ENCODE data around the gene FCHSD1. TPM values are rescaled to one million over a fixed set of nuclear protein-coding genes. Genes with fewer than 3 reads are reported as not detected.

The FCHSD1 gene
- total and polyA plus RNA-seq, 7 donors = 1.3 to 2.4 (median 1.4) TPM

- no peaks in the 10 kb centered on the region for H3K9me3 ChIP-seq
- TF ChIP-seq CTCF (IDR thresholded peaks at IDR 0.05) = no peak
- peaks cover 4% of the 10 kb centered on the region for H3K4me1 ChIP-seq
- DNase-seq (no peak), ATAC-seq (no peak)
- no peak overlapping the region for H3K27ac ChIP-seq
- peaks cover 2 to 28% (median 3%) of the 10 kb centered on the region in 3 donors for H3K27me3 ChIP-seq (ENCODE audit: insufficient read depth in 3 of 3, low read length in 2 of 3)
- intact Hi-C loops (cut with DNase I) = loop anchor here in 1 of 2 donors (2.0 kb wide), 1 partner anchor 186 kb away; no protein-coding TSS in a partner anchor
- no peaks in the 10 kb centered on the region for H3K36me3 ChIP-seq (ENCODE audit: insufficient read depth in 1 of 2, low read depth in 1 of 2)
- no peak overlapping the region for H3K4me3 ChIP-seq
- whole genome bisulfite sequencing, 3 donors = 78 to 82% (median 80%) methylated on average over 5 of the region's 5 CpGs
Measured at GRCh38 chr5:141694479-141694878, 43.3 kb upstream of the FCHSD1 start.

GRCh38 chr5:141692919-141693725 lies 41.9 kb upstream of the FCHSD1 start:
- TF ChIP-seq CTCF (IDR thresholded peaks at IDR 0.05) = no peak
- Histone ChIP-seq H3K36me3 (ENCODE audit: insufficient read depth in 1 of 2, low read depth in 1 of 2) (no peaks in the 10 kb centered on the region), H3K4me3 (no peak overlapping the region), H3K27ac (no peak overlapping the region), H3K9me3 (no peaks in the 10 kb centered on the region), H3K27me3 (ENCODE audit: insufficient read depth in 3 of 3, low read length in 2 of 3) (peaks cover 2 to 17% (median 2%) of the 10 kb centered on the region in 3 donors), H3K4me1 (peaks cover 4% of the 10 kb centered on the region)
- DNase-seq (no peak), ATAC-seq (no peak)
- intact Hi-C loops (cut with DNase I) = loop anchor here (1.0 to 2.0 kb wide), 3 partner anchors 186 to 268 kb away; partner anchors contain the start of gene PCDH1 (in 1 of the 2)
- WGBS, 3 donors = 72 to 79% (median 74%) methylated on average over 25 of the region's 25 CpGs

GRCh38 chr5:141692533-141692888 lies 41.3 kb upstream of the FCHSD1 start:
- no peak overlapping the region for H3K27ac ChIP-seq
- intact Hi-C loops (cut with DNase I) = loop anchor here (1.0 to 2.0 kb wide), 3 partner anchors 186 to 268 kb away; partner anchors contain the start of gene PCDH1 (in 1 of the 2)
- DNase-seq (no peak), ATAC-seq (no peak)
- H3K9me3 ChIP-seq = no peaks in the 10 kb centered on the region
- WGBS, 3 donors = 22 to 32% (median 29%) methylated on average over 5 of the region's 5 CpGs
- TF ChIP-seq CTCF (IDR thresholded peaks at IDR 0.05) = no peak
- H3K27me3 ChIP-seq (ENCODE audit: insufficient read depth in 3 of 3, low read length in 2 of 3) = peaks cover 0 to 11% (median 2%) of the 10 kb centered on the region in 3 donors
- H3K36me3 ChIP-seq (ENCODE audit: insufficient read depth in 1 of 2, low read depth in 1 of 2) = no peaks in the 10 kb centered on the region
- H3K4me3 ChIP-seq = peak overlapping the region; percentile 53
- H3K4me1 ChIP-seq = peaks cover 4% of the 10 kb centered on the region

- no peak overlapping the region for H3K27ac ChIP-seq
- intact Hi-C loops (cut with DNase I) = loop anchor here (1.0 to 2.0 kb wide), 3 partner anchors 187 to 269 kb away; partner anchors contain the start of gene PCDH1 (in 1 of the 2)
- DNase-seq = peak; percentile 84 to 91
- no peaks in the 10 kb centered on the region for H3K9me3 ChIP-seq
- no peaks in the 10 kb centered on the region for H3K36me3 ChIP-seq (ENCODE audit: insufficient read depth in 1 of 2, low read depth in 1 of 2)
- H3K4me1 ChIP-seq = peaks cover 4% of the 10 kb centered on the region
- peak; percentile 95 to 99 (median 98) for ATAC-seq
- peak overlapping the region; percentile 53 for H3K4me3 ChIP-seq
- TF ChIP-seq CTCF (IDR thresholded peaks at IDR 0.05) = peak; percentile 99
- WGBS, 3 donors = 3 to 5% (median 4%) methylated on average over 28 to 30 of the region's 30 CpGs
- H3K27me3 ChIP-seq (ENCODE audit: insufficient read depth in 3 of 3, low read length in 2 of 3) = peaks cover 0 to 6% (median 2%) of the 10 kb centered on the region in 3 donors
Measured at GRCh38 chr5:141691867-141692532, 40.8 kb upstream of the FCHSD1 start.
